Measurements from ENCODE around the gene EPC2.
A peak's percentile ranks its signal among the peaks of the same experiment; 100 is the strongest.
"Not testable (repeated sequence)": the region's sequence is repeated elsewhere in the genome, so short reads cannot be mapped to it uniquely, and the experiment has no call there.

EPC2 gene

DNA sequence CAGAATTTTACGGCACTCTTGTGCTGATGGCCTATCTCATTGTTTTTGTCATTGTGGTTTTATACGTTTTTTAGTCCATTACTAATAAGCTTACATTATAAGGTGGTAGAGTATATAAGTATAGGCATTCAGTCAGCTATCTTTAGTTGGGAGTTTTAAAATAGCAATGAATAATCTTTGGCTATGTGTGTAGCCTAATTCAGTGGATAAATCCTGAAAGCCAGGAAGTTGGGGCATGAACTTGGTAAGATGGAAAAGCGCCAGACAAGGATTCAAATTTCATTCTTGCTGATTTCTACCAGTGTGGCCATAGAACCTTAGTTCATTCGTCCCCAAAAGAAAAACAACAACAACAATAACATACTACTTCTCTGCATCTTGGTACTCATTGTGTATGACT is 31.2 kb downstream of the EPC2 start:
- DNase-seq: no peak

DNA sequence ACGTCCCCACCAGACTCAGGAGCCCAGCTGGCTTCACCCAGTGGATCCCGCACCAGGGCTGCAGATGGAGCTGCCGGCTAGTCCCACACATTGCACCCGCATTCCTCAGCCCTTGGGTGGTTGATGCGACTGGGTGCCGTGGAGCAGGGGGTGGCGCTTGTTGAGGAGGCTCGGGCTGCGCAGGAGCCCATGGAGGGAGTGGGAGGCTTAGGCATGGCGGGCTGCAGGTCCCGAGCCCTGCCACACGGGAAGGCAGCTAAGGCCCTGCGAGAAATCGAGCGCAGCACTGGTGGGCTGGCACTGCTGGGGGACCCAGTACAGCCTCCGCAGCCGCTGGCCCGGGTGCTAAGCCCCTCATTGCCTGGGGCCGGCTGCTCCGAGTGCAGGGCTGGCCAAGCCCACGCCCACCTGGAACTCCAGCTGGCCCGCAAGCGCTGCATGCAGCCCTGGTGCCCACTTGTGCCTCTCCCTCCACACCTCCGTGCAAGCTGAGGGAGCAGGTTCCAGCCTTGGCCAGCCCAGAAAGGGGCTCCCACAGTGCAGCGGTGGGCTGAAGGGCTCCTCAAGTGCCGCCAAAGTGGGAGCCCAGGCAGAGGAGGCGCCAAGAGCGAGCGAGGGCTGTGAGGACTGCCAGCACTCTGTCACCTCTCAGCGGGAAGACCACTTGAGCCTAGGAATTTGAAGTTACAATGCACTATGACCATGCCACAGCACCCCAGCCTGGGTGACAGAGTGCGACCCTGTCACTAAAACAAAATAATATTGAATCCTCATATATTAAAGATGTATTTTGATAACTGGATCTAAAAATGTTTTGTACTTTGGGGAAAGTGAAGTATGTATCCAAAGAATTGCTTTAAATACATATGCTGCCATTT is 34.0 kb downstream of the EPC2 start:
- not testable (repeated sequence) for DNase-seq

DNA sequence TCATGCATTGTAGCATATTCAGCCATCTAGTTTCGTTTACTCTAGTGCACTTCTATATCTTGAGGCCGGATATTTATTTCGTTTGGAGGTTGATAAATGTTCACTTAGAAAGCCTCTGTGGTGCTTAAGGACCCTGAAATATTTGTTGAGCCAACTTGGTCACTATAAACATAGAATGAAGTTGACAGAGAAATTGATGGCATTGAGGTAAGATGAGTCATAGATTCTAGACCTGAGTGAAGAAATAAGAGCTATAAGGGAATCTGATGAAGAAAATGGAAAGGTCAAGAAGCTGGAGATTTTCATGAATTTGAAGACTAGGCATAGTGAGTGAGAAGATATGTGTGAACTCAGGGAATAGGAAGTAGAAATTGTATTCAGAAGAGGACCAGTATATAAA is 35.9 kb downstream of the EPC2 start:
- no peak for DNase-seq

DNA sequence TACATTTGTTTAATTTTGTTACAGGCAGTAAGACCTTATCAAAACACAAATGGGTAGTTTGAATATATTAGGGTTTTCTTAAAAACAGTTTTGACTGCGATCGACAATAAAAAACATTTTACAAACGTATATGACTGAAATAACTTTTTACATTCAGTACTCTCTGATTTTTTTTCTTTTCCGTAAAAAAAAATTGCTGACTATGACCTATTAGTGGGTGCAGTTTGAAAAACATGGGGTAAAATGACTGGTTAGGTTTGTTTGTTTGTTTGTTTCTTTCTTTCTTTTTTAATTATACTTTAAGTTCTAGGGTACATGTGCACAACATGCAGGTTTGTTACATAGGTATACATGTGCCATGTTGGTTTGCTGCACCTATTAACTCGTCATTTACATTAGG is 36.9 kb downstream of the EPC2 start:
- no peak for DNase-seq

DNA sequence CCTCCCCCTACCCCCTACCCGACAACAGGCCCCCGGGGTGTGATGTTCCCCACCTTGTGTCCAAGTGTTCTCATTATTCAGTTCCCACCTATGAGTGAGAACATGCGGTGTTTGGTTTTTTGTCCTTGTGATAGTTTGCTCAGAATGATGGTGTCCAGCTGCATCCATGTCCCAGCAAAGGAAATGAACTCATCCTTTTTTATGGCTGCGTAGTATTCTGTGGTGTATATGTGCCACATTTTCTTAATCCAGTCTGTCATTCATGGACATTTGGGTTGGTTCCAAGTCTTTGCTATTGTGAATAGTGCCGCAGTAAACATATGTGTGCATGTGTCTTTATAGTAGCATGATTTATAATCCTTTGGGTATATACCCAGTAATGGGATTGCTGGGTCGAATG is 37.3 kb downstream of the EPC2 start:
- not testable (repeated sequence) for DNase-seq

DNA sequence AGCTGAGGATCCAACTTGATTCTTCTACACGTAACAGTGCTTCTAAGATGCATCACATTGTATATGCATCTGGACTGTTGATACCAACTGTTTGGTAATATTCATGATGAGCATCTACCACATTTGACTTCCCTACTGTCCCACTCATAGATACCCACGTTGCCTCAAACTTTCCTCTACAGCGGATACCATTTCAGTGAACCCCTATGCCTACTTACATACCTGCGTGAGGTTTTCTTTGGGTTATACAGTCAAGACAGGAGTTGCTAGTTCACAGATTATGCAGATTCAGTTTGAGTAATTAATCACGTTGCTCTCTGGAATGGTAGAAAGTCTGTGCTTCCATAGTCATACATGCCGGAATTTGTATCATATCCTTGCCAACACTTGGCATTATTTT is 40.0 kb downstream of the EPC2 start:
- DNase-seq: no peak

DNA sequence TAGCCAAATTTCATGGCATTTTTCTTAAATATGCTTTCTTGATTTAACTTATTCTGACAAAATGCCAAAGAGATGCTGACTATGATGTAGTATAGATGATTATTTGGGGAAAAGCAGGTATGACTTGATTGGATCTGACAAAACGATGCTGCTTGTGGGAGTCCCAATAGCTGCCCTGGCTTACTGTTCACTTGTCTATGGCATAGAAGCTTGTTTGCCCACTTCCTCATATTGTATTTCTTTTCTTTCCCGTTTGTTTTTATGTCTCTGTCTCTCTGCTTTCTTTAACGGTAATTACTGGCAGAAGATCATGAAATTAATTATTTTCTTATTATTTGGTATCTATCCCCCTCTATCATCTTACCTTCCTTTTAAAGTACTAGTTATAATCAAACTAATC is 43.0 kb downstream of the EPC2 start:
- no peak for DNase-seq

DNA sequence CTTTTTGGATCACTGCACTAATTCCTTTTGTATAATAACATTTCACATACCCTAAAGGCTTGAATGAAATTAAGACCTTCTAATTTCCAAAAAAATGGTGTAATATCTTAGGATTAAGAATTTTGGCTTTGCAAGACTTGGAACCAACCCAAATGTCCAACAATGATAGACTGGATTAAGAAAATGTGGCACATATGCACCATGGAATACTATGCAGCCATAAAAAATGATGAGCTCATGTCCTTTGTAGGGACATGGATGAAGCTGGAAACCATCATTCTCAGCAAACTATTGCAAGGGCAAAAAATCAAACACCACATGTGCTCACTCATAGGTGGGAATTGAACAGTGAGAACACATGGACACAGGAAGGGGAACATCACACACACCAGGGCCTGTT is 43.5 kb downstream of the EPC2 start:
- DNase-seq: not testable (repeated sequence)

DNA sequence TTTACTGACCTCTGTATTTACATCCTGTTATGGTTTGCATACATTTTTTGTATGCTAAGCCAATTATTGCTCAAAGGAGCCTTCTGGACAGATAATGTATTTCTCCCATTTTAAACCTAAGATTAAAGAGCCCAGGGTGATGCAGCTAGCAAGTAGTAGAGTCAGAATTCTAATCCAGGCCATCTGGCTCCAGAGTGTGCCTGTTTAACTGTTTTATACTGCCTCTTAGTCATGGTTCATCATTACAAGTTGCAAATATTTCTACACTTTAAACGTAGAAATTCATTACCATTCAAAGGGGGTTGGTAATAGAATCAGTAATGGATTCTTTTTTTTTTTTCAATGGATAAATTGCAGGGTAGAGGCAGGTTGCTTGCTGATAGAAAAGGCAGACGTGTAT is 52.4 kb downstream of the EPC2 start:
- DNase-seq: no peak

DNA sequence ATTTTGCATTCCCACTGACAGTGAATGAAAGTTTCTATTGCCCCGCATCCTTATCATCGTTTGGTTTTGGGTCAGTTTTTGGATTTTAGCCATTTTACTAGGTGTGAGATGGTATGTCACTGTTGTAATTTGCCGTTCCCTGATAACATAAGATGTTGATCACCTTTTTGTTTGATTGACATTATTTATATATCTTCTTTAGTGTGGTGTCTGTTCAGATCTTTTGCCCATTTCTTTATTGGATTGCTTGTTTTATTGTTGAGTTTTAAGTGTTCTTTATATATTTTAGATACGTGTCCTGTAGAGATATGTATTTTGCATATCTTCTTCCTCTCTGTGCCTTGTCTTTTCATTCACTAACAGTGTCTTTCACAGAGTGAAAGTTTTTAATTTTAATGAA is 55.3 kb downstream of the EPC2 start:
- DNase-seq: no peak

DNA sequence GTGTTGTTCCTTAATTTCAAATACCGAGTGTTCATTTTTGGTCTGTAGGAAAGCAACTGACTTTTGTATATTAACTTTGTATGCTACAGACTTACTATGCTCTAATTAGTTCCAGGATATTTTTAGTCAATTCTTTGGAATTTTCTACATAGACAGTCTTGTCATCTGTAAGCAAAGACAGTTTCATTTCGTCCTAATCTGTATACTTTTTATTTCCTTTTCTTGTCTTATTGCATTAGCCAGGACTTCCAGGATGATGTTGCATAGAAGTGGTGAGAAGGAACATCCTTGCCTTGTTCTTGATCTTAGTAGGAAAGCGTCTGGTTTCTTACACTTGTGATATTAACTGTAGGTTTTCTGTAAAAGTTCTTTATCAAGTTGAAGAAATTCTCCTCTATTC is 56.5 kb downstream of the EPC2 start:
- no peak for DNase-seq

DNA sequence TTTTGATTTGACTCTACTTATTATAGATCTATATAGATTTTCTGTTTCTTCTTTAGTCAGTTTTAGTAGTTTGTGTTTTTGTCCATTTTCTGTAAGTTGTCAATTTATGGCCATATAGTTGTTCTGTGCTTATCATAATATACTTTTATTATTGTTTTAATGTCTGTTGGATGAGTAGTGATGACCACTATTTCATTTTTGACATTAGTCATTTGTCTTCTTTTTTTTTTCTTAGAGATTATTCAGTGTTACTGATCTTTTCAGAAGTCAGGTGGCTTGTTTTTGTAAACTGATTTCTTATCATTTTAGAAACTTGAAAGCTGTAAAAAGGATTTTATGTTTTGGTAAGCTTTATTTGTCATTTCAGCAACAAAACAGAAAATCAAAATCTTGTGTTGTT is 57.3 kb downstream of the EPC2 start:
- DNase-seq: no peak

DNA sequence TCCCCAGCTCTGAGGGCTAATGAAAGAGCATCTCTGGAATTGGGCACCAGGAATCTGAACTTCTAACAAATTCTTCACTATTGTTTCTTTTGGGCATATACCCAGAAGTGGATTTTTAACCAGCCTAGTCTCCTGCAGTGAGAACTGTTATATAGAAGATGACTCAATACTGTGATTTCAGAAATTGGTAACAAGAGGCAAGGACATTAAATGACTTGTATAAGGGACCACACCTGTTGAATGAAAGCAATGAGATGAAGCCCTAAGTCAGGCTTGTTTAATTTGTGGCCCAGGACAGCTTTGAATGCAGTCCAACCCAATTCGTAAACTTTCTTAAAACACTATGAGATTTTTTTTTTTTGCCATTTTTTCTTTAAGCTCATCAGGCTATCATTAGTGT is 57.9 kb downstream of the EPC2 start:
- no peak for DNase-seq

DNA sequence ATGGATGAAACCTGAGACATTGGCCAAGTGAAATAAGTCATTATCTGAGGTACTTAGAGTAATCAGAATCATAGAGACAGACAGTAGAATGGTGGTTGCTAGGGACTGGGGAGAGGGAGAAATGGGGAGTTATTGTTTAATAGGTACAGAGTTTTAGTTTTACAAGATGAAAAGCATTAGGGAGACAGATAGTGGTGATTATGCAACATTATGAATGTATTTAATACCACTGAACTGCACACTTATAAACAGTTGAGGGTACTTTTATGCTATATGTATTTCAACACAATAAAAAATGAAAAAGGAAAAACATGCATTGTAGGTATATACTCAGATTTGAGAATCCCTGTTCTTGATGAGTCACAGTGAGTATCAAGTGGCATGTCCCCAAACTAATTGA is 59.7 kb downstream of the EPC2 start:
- DNase-seq: no peak

DNA sequence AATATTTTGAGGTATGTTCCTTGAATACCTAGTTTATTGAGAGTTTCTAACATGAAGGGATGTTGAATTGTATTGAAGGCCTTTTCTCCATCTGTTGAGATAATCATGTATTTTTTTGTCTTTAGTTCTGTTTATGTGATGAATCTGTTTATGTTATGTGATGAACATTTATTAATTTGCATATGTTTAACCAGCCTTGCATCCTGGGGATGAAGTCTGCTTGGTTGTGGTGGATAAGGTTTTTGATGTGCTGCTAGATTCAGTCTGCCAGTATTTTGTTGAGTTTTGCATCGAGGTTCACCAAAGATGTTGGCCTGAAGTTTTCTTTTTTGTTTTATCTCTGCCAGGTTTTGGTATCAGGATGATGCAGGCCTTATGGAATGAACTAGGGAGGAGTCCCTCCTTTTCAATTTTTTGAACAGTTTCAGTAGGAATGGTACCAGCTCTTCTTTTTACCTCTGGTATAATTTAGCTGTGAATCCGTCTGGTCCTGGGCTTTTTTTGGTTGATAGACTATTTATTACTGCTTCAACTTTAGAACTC is 71.9 kb downstream of the EPC2 start:
- DNase-seq: no peak

DNA sequence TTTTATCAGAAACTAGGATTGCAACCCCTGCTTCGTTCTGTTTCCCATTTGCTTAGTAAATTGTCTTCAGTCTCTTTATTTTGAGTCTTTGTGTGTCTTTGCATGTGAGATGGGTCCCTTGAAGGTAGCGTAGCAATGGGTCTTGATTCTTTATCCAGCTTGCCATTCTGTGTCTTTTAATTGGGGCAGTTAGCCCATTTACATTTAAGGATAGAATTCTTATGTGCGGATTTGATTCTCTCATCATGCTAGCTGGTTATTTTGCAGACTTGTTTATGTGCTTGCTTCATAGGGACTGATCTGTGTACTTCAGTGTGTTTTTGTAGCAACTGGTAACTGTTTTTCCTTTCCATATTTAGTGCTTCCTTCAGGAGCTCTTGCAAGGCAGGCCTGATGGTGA is 73.5 kb downstream of the EPC2 start:
- DNase-seq: no peak

DNA sequence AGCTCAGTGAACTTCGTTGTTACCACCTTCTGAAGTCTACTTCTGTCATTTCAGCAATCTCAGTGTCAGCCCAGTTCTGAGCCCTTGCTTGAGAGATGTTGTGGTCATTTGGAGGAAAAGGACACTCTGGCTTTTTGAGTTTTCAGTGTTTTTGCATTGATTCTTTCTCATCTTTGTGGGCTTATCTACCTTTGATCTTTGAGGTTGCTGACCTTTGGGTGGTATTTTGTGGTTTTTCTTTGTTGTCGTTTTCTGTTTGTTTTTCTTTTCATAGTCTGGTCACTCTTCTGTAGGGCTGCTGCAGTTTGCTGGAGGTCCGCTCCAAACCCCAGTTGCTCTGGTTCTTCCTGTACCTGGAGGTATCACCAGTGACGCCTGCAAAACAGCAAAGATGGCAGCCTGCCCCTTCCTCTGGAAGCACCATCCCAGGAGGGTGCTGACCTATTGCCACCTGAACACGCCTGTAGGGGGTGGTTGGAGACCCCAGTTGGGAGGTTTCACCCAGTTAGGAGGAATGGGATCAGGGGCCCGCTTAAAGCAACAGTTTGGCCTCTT is 74.7 kb downstream of the EPC2 start:
- DNase-seq: no peak

DNA sequence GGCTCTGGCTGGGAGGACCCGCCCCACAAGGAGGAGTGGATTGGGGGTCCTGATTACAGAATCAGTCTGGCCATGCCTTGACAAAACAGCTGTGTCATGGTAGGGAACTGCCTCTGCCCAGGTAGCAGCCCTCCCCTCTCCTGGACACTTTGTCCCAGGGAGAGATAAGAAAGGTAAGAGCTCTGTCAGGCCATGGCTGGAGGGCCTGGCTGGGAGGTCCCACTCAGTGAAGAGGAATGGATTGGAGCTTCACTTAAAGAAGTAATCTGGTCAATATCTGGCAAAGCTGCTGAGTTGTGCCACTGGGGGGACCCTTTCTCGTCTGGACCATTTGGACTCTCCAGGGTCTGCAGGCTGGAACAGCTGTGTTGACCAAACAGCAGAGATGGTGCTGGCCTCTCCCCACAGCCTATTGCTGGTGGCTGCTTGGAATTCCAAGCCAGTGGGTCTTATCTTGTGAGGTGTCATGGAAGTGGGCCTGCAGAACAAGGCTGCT is 75.4 kb downstream of the EPC2 start:
- DNase-seq: no peak

DNA sequence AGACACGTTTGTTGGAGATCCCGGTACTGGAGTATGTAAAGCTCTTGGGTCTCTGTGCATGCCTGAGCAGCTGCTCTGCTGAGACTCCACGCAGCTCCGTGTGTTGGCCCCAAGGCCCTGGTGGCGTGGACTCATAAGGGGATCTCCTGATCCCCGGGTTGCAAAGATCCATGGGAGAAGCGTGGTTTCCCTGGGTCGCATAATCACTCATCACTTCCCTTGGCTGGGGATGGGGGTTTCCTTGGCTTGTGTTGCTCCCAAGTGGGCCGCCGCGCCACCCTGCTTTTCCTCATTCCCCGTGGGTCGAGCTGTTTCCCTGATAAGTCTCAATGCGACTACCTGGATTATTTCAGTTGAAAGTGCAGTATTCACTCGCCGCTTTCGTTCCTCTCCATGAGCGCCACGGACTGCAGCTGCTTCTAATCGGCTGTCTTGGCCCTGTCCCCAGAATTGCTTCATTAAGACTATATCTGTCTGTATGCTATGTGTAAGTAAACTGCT is 76.0 kb downstream of the EPC2 start:
- peak; percentile 21 for DNase-seq

DNA sequence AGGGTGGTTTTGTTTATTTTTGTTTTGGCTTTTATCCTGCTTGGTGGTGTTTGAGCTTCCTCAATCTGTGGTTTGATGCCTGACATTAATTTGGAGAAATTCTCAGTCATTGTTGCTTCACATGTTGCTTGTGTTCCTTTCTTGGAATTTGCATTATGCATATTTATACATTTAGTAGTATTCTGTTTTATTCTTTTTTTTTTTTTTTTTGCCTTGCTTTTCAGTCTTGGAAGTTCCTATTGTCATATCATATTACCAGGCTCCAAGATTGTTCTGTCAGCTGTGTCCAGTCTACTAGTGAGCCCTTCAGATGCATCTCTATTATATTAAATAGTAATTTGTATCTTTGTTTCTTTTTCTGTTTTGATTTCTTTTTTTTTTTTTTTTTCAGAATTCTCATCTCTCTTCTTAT is 77.0 kb downstream of the EPC2 start:
- no peak for DNase-seq

DNA sequence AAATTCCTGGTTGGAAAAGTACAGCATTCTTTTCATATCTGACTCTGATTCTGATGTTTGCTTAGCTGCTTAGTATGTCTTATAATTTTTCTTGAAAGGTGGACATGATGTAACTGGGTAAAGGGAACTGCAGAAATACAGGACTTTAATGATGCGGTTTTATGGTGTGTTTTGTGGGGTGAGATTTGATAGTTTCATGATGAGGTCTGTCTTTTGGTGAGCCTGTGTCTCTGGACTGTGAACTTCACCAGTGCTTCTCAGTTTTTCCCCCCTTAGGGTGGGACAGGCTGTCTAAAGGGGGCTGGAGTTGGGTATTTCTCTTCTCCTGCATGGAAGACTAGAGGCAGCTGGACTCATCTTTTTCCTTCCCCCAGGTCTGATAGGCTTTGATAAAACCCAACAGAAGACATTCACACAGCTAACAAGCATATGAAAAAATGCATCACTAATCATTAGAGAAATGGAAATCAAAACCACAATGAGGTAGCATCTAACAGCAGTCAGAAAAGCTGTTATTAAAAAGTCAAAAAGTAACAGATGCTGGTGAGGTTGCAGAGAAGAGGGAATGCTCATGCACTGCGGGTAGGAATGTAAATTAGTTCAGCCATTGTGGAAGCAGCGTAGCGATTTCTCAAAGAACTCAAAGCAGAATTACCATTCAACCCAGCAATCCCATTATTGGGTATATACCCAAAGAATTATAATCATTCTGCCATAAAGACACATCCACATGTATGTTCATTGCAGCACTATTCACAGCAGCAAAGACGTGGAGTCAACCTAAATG is 77.6 kb downstream of the EPC2 start:
- no peak for DNase-seq

DNA sequence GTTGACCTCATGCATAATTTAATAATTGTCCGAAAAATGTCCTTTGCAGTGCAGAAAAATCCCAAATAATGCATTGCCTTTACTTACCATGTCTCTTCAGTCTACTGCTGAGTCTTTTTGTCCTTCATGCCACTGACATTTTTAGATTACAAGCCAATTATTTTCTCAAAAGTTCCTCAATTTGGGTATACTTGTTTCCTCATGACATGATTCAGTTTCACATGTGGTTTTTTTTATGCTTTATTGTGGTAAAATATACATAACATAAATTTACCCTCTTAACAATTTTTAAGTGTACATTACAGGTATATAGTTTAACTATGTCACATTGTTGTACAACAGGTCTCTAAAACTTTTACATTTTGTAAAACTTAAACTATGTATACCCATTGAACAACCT is 81.0 kb downstream of the EPC2 start:
- no peak for DNase-seq

DNA sequence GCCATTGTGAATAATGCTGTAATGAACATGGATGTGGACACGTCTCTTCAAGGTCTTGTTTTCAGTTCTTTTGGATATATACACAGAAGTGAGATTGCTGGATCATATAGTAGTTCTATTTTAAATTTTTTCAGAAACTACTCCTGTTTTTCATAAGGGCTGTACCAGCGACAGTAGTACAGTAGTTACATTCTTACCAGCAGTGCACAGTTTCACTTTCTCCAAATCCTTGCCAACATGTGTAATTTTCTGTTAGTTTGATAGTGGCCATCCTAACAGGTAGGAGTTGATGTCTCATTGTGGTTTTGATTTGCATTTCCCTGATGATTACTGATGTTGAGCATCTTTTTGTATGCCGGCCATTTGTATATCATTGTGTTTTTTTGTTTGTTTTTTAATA is 81.7 kb downstream of the EPC2 start:
- DNase-seq: no peak

Measured in NCI-H1092 (cell line).